Breast epithelium (tissue), 3 donors: ENCODE data around the gene PSTPIP2.

ENCODE experiments used
- CTCF ChIP-seq, 3 donors: fragments of 450-650 bp; IDR thresholded peaks; one replicate each; pipeline ENCODE4 v1.5.1; 2016 to 2017; ENCODE audit warnings: antibody characterized with exemption in 3 of 3, mild to moderate bottlenecking in 3 of 3, moderate library complexity in 3 of 3
- POLR2AphosphoS5 ChIP-seq, 3 donors: sonication (generic); formaldehyde crosslinking; IDR thresholded peaks; one replicate each; pipeline ENCODE4 v1.6.1; 2017; ENCODE audit warnings: antibody characterized with exemption in 3 of 3

GRCh38 chr18:46046126-46046525 lies 25.9 kb downstream of the PSTPIP2 start:
- TF ChIP-seq CTCF (IDR thresholded peaks at IDR 0.05) (no peak), POLR2AphosphoS5 (IDR thresholded peaks at IDR 0.05) (no peak)
